HepG2 (cell line): ENCODE data around the gene GPATCH2.

Experiments
- KDM4B ChIP-seq: sonication (generic); formaldehyde crosslinking; IDR thresholded peaks from 2 replicates; pipeline ENCODE4 v1.4.0; 2020; ENCODE audit warnings: missing genetic modification reagents
- ZNF234 ChIP-seq: sonication (generic); formaldehyde crosslinking; conservative IDR thresholded peaks from 2 replicates; pipeline ENCODE4 v1.5.1; 2020; ENCODE audit warnings: mild to moderate bottlenecking, missing genetic modification reagents
- TF ChIP-seq, protein P1 (sequence below): sonication (generic); formaldehyde crosslinking; IDR thresholded peaks from 2 replicates; pipeline ENCODE4 v1.5.1; 2020; ENCODE audit warnings: mild to moderate bottlenecking, missing genetic modification reagents, moderate library complexity

DNA sequence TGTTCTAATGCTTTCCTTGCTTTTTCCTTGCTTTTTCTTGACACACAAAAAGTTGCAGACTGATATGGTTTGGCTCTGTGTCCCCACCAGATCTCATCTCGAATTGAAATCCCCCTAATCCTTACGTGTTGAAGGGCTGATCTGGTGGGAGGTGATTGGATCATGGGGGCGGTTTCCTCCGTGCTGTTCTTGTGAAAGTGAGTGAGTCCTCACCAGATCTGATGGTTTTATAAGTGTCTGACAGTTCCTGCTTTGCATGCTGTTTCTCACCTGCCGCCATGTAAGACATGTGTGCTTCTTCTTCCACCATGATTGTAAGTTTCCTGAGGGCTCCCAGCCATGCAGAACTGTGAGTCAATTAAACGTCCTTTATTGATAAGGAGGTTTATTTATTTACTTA, 11.6 kb upstream of the GPATCH2 start:
- TF ChIP-seq, protein P1, sequence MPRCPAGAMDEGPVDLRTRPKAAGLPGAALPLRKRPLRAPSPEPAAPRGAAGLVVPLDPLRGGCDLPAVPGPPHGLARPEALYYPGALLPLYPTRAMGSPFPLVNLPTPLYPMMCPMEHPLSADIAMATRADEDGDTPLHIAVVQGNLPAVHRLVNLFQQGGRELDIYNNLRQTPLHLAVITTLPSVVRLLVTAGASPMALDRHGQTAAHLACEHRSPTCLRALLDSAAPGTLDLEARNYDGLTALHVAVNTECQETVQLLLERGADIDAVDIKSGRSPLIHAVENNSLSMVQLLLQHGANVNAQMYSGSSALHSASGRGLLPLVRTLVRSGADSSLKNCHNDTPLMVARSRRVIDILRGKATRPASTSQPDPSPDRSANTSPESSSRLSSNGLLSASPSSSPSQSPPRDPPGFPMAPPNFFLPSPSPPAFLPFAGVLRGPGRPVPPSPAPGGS (CRISPR knock-in tag): no peak
- TF ChIP-seq ZNF234 (CRISPR knock-in tag): no peak
- TF ChIP-seq KDM4B: no peak
